ENCODE data around the gene STAB2.

STAB2 gene

GRCh38 chr12:103698752-103699560, 111.9 kb downstream of the STAB2 start:
- DNase-seq = no peak

DNA sequence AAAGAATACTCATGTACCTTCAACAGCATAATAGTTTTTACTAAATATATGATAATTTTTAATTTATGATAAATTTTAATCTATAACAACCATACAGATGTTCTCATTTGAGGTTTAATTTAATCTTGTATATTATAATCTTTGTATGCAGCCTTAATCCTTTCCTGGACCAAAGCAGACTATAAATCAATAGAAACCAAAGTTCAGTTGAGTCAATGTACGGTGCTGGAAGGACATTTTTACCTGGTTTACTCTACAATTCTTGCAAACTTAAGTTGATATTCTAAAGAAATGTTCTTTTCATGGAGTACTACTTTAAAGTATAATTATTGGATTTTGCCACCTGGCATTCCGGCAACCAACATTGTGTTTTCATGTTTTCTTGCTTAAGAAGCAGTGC, 118.0 kb downstream of the STAB2 start:
- DNase-seq = no peak

DNA sequence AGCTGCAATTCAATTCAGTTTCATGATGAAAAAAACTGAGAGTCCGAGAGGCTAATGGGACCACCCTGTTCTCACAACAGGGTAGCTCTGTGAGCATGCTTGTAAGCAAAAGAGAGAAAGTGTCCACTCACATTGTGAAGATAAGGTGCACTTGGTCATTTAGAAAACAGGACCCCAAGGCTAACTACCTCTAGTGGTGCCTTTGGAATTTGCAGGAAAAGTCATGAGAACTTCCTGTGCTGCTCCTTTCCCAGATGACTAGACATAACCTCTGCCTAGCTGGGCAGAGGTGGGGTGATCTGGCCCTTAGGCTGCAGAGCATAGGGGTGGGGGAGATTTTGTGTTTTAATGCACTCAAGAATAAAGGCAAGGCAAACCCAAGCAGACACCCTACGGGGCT, 118.9 kb downstream of the STAB2 start:
- DNase-seq = no peak

DNA sequence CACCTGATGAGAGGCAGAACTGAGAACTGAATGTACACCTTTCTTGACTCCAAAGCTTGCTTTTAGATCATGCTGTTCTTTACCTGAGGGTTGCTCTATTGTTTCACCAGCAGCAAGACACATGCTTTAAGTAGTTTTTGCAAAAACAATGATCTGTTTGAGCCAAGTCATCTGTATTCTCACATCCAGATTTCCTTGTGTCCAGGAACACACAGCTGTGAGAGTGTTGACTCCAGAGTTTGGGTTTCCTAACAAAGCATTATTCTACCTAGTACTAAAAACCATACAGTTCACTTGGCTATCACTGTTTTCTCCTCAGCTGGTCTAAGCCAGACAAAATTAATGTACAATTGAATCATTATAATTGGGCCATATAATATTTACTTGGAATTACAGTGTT, 120.4 kb downstream of the STAB2 start:
- no peak for DNase-seq

GRCh38 chr12:103710544-103710943, 123.5 kb downstream of the STAB2 start:
- DNase-seq = no peak

GRCh38 chr12:103712216-103712615, 125.1 kb downstream of the STAB2 start:
- DNase-seq = no peak

DNA sequence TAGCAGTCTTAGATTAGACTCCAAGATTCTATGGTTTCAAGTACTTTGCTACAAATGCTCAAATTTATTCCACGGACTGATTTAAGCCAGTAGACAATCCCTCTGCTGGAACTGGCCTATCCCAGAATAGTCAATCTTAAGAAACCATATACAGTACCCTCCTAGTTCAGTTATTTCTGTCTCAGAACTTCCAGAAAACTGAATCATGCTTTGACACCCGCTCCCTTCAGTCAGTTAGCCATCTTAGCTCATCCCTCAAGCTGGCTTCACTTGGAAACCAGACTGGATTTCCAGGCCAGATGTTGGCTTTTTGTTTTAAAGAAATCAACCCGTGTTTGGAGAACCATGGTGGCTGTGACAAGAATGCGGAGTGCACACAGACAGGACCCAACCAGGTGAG, 128.4 kb downstream of the STAB2 start:
- DNase-seq = no peak

DNA sequence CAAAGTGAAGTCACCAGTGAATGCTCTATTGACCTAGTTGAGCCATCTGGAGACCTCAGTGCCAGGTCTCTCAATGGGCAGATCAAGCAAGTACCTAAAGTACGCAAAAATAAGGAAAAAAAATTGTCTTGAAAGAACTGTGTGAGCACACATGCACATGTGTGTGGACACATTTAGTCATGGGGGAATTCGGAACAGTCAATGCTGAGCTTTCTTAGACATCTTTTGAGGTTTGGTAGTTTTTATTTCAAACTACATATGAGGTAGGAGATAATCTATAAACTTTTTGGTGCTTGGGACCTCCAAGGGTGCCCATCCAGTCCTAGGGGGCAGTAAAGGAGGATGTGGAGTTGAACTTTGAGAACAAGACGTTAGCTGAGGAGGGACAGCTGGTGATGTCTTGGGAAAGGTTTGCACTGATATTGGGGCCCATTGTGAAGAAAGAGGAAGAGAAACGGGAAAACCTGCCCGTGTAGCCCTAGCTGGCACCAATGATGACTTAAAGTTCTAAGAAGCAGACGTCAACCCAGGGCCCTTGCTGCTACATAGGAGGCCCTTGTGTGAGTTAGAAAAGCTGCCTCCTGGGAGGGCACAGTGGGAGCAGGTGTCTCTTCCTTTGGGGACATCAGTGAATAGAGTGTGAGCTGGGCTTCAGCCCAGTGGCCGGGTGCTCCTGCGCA, 129.6 kb downstream of the STAB2 start:
- DNase-seq = no peak

- DNase-seq = no peak
Observed at GRCh38 chr12:103725398-103725797, 138.3 kb downstream of the STAB2 start.

DNA sequence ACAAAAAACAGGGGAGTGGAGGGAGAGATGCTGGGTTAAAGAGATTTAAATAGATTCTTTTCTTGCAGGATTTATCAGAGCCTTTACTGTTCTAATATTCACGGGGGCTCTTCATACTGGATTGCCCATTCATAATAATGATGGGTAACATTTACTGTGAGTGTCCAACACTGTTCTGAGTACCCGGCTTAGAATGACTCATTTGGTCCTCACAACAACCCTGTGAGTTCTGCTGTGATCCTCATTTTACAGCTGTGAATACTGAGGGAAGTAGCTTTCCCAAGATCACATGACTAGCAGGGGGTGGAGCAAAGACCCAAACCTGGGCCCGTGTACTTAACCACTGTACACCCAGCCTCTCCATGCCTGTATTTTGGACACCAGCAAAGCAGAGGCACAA, 140.6 kb downstream of the STAB2 start:
- no peak for DNase-seq

GRCh38 chr12:103728323-103728722, 141.2 kb downstream of the STAB2 start:
- DNase-seq = no peak

DNA sequence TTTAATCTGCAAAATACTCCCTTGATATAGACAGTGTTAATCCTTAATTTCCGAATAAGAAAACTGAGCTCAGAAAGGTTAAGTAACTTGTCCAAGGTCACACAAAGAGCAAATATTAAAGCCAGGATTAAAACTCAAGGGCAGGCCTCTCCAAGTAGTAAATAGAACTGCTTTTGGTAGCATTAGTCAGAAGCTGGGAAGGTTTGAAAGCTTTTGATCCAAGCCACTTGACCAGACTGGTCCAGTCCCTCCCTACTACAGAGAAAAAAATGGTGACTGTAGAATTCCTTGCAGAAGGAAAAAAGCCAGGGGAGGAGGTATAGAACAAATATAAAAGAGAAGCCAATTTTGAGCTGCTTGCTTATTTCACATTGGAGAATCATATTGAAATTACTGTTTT, 142.4 kb downstream of the STAB2 start:
- no peak for DNase-seq

GRCh38 chr12:103731539-103731938, 144.5 kb downstream of the STAB2 start:
- no peak for DNase-seq

- no peak for DNase-seq
Observed at GRCh38 chr12:103734863-103735262, 147.8 kb downstream of the STAB2 start.

DNA sequence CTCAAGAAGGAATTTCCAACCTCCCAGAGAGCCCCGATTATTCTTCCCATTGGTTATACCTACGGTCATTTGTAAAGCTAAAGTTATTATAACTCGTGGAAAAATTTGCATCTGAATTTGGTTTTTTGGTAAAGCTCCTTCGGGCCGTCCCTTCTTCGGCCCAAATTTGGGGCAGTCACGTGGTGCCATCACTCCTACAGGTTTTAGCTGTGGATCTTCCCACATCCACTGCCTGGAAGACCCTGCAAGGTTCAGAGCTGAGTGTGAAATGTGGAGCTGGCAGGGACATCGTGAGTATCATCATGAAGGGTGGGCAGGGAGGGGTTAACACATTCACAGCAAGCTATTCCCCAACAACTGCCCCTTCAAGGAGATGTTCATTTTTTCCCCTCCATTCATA, 148.2 kb downstream of the STAB2 start:
- DNase-seq = no peak

DNA sequence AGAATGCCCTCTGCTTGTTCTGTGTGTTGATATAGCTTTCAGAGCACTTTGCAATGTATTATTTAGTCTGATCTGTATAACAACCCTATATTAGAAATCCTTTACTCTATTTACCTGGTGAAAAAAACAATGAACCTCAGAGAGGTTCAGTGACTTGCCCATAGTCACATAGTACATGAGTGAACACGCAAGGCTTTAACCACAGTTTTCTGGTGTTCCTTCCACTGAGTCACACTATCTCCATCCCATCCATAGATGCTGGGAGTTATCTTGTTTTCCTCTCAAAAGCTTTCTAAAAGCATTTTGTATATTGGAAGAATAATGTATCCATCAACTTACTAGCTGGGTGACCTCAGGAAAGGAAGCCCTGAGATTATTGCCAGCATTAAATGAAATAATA, 149.5 kb downstream of the STAB2 start:
- DNase-seq = no peak

GRCh38 chr12:103737881-103738280, 150.8 kb downstream of the STAB2 start:
- DNase-seq = no peak

- DNase-seq = no peak
Observed at GRCh38 chr12:103742349-103742932, 155.4 kb downstream of the STAB2 start.

DNA sequence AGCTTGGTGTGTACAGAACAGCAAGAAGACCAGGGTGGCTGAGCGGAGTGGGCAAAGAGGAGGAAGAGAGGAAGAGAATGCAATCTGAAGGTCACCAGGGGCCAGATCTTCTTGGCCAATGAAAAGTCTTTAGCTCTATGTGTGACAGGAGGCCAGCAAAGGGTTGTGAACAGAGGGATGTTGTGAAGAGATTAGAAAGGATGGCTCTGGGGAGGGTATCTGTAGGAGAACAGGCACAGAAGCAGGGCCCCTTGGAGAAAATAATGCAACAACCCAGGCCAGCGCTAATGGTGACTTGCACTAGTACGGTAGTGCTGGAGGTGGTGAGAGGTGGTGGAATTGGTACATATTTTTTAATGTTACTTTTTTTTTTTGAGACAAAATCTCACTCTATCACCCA, 156.7 kb downstream of the STAB2 start:
- DNase-seq = no peak

DNA sequence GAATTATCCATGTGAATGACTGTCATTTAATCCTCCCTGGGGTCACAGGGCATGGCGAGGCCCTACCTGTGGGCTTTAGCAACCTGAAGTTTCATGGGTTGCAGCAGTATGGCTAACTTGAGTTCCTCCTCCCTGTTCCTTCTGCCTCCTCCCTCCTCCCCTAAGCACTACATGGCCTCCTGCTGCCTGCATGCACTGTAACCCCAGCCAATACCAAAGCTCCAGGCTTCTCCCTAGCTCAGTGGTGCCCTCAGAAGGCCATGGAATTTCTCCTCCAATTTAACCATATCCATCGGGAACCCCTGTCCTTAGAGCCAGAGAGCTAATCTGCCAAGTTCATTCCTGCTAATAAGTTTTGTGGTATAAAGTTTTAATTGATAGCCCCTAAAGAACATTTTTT, 158.9 kb downstream of the STAB2 start:
- DNase-seq = no peak

DNA sequence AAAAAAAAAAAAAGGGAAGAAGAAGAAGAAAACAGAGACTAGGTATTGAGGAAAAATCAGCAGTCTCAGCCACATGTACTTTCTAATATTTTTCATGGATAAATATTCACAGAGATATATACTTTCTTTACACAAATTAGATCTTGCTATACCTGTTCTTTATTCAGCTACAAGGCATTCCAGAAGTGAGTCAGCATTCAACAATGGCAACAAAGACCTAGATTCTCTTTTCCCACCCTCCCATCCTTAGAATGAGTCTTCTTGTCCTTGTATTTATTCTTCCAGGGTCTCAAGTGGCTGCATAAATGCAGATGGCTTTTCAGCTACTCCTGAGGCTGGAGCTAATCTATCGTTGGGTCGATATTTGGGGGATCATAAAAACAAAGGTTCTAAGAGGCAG, 160.9 kb downstream of the STAB2 start:
- DNase-seq = no peak

DNA sequence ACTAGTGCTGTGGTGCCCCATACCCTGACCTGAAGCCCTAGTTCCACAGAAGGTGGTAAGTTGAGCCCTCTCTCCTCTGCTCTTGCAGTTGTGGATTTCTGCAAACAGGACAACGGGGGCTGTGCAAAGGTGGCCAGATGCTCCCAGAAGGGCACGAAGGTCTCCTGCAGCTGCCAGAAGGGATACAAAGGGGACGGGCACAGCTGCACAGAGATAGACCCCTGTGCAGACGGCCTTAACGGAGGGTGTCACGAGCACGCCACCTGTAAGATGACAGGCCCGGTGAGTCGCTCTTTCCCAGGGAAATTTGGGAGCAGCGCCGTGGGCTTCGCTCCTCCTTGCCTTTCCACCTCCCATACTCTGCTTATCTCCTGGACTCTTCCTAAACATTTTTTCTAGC, 161.8 kb downstream of the STAB2 start:
- no peak for DNase-seq

DNA sequence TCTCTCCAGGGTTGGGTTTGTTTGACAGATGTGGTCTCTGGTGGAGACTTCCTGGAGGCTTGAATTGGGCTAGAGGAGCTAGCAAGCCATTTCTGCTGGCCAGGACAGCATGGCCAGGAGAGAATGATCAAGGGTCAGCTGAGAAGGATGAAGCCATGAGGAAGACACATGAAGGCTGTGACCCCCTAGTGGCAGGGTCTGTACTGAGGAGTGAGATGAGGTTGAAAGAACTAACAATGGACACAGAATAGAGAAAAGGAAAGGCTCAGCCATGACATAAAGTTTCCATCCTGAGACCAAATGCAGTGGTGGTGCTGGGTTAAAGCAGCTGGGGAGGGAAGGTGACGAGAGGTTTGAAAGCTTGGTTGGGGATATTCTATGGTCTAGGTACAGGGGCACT, 164.1 kb downstream of the STAB2 start:
- no peak for DNase-seq

- no peak for DNase-seq
Observed at GRCh38 chr12:103751600-103751999, 164.5 kb downstream of the STAB2 start.

All from right forelimb (tissue), 1 donor.